Measurements from ENCODE around the gene POM121. TPM values are rescaled to one million over a fixed set of nuclear protein-coding genes. Genes with fewer than 3 reads are reported as not detected.

Gene POM121
- total RNA-seq, 1 experiment from 2014 or later, result 59.0 TPM

GRCh38 chr7:72924386-72924732, 536 bp upstream of the POM121 start:
- Mint-ChIP-seq H3K27ac (peak overlapping the region; percentile 100), H3K36me3 (peaks cover 28% of the 10 kb centered on the region), H3K27me3 (ENCODE audit: low read depth) (no peaks in the 10 kb centered on the region), H3K4me1 (peaks cover 11% of the 10 kb centered on the region), H3K9me3 (no peaks in the 10 kb centered on the region), H3K4me3 (peak overlapping the region; percentile 100)
- no peak for DNase-seq (ENCODE audit: low spot score)
- ATAC-seq, result peak; percentile 5; the same call in 1 of the 2 replicates
- TF ChIP-seq NFE2L1 (CRISPR knock-in tag; IDR thresholded peaks at IDR 0.05) (no peak), ZNF121 (CRISPR knock-in tag; IDR thresholded peaks at IDR 0.05) (no peak), ERG (CRISPR knock-in tag; IDR thresholded peaks at IDR 0.05) (no peak), ZNF671 (CRISPR knock-in tag; IDR thresholded peaks at IDR 0.05) (no peak)
- TF ChIP-seq, protein P1, sequence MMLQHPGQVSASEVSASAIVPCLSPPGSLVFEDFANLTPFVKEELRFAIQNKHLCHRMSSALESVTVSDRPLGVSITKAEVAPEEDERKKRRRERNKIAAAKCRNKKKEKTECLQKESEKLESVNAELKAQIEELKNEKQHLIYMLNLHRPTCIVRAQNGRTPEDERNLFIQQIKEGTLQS (CRISPR knock-in tag; conservative IDR thresholded peaks at IDR 0.05), result no peak
- TF ChIP-seq, protein P2, sequence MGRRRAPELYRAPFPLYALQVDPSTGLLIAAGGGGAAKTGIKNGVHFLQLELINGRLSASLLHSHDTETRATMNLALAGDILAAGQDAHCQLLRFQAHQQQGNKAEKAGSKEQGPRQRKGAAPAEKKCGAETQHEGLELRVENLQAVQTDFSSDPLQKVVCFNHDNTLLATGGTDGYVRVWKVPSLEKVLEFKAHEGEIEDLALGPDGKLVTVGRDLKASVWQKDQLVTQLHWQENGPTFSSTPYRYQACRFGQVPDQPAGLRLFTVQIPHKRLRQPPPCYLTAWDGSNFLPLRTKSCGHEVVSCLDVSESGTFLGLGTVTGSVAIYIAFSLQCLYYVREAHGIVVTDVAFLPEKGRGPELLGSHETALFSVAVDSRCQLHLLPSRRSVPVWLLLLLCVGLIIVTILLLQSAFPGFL (CRISPR knock-in tag; IDR thresholded peaks at IDR 0.05; ENCODE audit: borderline replicate concordance), result no peak
- CTCF ChIA-PET, result no interaction called here
- POLR2A ChIA-PET, result no interaction called here

DNA sequence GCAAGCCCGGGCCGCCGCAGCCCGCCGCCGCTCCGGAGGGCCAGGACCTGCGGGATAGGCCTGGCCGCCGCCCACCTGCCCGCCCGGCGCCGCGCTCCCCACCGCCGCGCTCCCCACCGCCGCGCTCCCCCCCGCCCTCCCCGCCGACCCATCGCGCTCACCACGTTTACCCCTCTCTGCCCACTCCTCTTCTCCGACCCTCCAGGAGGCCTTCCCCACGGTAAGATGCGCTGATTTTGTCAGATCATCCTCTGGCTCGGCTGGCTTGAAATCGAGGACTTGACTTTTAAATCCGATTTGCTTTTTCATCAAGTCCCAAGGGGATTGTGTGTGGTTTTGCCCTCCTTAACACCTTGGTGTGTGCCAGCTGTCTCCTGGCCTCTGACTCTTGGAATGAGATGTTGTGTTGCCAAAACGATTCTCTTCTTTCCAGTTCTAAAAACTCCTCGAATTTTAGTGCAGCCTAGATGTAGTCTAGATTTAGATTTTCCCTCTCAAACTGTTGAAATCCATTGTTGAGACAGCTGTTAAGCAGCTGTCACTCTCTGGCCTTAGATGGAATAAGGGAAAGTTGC, 738 bp downstream of the POM121 start:
- Mint-ChIP-seq H3K4me3 (peak overlapping the region; percentile 100), H3K27ac (peak overlapping the region; percentile 96), H3K9me3 (no peaks in the 10 kb centered on the region), H3K4me1 (peaks cover 11% of the 10 kb centered on the region), H3K27me3 (ENCODE audit: low read depth) (no peaks in the 10 kb centered on the region), H3K36me3 (peaks cover 40% of the 10 kb centered on the region)
- ChIA-PET POLR2A (no interaction called here), CTCF (interaction anchor here (1.1 kb wide), 1 partner anchor 98 kb away, joined by 3 read pairs; the partner anchor contains the start of gene TYW1B)
- no peak for ATAC-seq
- no peak for DNase-seq (ENCODE audit: low spot score)
- TF ChIP-seq ZBTB43 (CRISPR knock-in tag; IDR thresholded peaks at IDR 0.05), result no peak
- no peak for TF ChIP-seq CREM (CRISPR knock-in tag; IDR thresholded peaks at IDR 0.05)
- TF ChIP-seq PRRX2 (CRISPR knock-in tag; IDR thresholded peaks at IDR 0.05), result no peak
- TF ChIP-seq, protein P3, sequence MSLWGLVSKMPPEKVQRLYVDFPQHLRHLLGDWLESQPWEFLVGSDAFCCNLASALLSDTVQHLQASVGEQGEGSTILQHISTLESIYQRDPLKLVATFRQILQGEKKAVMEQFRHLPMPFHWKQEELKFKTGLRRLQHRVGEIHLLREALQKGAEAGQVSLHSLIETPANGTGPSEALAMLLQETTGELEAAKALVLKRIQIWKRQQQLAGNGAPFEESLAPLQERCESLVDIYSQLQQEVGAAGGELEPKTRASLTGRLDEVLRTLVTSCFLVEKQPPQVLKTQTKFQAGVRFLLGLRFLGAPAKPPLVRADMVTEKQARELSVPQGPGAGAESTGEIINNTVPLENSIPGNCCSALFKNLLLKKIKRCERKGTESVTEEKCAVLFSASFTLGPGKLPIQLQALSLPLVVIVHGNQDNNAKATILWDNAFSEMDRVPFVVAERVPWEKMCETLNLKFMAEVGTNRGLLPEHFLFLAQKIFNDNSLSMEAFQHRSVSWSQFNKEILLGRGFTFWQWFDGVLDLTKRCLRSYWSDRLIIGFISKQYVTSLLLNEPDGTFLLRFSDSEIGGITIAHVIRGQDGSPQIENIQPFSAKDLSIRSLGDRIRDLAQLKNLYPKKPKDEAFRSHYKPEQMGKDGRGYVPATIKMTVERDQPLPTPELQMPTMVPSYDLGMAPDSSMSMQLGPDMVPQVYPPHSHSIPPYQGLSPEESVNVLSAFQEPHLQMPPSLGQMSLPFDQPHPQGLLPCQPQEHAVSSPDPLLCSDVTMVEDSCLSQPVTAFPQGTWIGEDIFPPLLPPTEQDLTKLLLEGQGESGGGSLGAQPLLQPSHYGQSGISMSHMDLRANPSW (CRISPR knock-in tag; conservative IDR thresholded peaks at IDR 0.05; ENCODE audit: low read depth), result no peak
- no peak for TF ChIP-seq TEAD1 (CRISPR knock-in tag; IDR thresholded peaks at IDR 0.05)
- TF ChIP-seq MXD4 (CRISPR knock-in tag; IDR thresholded peaks at IDR 0.05; ENCODE audit: borderline replicate concordance), result no peak
- TF ChIP-seq, protein P4, sequence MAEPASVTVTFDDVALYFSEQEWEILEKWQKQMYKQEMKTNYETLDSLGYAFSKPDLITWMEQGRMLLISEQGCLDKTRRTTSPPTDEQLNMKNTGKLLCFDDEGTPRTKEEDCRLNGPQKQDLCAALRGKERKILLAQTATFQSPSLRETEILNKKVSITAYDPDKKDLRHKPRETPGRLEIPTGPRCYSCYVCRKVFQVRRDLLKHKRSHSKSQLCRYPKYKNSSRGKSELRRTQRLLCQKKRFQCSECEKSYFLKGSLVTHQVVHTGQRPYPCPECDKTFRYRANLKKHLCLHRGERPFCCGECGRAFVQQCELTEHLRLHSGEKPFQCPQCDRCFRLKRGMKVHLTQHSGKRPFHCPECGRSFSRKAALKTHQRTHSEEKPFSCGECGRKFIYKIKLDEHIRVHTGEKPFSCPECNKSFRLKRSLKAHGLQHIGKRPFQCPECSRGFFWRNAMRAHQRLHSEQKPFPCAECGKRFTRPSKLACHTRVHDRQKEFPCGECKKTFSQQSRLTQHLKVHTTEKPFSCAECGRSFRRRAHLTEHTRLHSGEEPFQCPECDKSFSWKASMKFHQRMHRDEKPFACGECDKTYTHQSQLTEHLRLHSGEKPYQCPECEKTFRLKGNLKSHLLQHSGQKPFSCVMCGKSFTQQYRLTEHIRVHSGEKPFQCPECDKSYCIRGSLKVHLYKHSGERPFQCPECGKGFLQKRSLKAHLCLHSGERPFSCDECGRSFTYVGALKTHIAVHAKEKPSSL (CRISPR knock-in tag; conservative IDR thresholded peaks at IDR 0.05), result no peak
- no peak for TF ChIP-seq ERG (CRISPR knock-in tag; IDR thresholded peaks at IDR 0.05)
- TF ChIP-seq, protein P5, sequence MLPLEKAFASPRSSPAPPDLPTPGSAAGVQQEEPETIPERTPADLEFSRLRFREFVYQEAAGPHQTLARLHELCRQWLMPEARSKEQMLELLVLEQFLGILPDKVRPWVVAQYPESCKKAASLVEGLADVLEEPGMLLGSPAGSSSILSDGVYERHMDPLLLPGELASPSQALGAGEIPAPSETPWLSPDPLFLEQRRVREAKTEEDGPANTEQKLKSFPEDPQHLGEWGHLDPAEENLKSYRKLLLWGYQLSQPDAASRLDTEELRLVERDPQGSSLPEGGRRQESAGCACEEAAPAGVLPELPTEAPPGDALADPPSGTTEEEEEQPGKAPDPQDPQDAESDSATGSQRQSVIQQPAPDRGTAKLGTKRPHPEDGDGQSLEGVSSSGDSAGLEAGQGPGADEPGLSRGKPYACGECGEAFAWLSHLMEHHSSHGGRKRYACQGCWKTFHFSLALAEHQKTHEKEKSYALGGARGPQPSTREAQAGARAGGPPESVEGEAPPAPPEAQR (CRISPR knock-in tag; IDR thresholded peaks at IDR 0.05), result no peak
- TF ChIP-seq, protein P6, sequence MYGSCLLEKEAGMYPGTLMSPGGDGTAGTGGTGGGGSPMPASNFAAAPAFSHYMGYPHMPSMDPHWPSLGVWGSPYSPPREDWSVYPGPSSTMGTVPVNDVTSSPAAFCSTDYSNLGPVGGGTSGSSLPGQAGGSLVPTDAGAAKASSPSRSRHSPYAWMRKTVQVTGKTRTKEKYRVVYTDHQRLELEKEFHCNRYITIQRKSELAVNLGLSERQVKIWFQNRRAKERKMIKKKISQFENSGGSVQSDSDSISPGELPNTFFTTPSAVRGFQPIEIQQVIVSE (CRISPR knock-in tag; IDR thresholded peaks at IDR 0.05; ENCODE audit: borderline replicate concordance), result no peak
- TF ChIP-seq CREB1 (CRISPR knock-in tag; IDR thresholded peaks at IDR 0.05), result no peak
- TF ChIP-seq, protein P7, sequence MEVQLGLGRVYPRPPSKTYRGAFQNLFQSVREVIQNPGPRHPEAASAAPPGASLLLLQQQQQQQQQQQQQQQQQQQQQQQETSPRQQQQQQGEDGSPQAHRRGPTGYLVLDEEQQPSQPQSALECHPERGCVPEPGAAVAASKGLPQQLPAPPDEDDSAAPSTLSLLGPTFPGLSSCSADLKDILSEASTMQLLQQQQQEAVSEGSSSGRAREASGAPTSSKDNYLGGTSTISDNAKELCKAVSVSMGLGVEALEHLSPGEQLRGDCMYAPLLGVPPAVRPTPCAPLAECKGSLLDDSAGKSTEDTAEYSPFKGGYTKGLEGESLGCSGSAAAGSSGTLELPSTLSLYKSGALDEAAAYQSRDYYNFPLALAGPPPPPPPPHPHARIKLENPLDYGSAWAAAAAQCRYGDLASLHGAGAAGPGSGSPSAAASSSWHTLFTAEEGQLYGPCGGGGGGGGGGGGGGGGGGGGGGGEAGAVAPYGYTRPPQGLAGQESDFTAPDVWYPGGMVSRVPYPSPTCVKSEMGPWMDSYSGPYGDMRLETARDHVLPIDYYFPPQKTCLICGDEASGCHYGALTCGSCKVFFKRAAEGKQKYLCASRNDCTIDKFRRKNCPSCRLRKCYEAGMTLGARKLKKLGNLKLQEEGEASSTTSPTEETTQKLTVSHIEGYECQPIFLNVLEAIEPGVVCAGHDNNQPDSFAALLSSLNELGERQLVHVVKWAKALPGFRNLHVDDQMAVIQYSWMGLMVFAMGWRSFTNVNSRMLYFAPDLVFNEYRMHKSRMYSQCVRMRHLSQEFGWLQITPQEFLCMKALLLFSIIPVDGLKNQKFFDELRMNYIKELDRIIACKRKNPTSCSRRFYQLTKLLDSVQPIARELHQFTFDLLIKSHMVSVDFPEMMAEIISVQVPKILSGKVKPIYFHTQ (CRISPR knock-in tag; IDR thresholded peaks at IDR 0.05), result no peak
- TF ChIP-seq ZNF423 (CRISPR knock-in tag; IDR thresholded peaks at IDR 0.05), result no peak
